ENCODE data around the gene VASP. TPM values are rescaled to one million over a fixed set of nuclear protein-coding genes. Genes with fewer than 3 reads are reported as not detected.

The VASP gene
- total and polyA plus RNA-seq, 2 of the 13 experiments (the other 11 are each of a cell fraction or from before 2014, with no cell fraction given): 41.8 to 67.1 TPM

DNA sequence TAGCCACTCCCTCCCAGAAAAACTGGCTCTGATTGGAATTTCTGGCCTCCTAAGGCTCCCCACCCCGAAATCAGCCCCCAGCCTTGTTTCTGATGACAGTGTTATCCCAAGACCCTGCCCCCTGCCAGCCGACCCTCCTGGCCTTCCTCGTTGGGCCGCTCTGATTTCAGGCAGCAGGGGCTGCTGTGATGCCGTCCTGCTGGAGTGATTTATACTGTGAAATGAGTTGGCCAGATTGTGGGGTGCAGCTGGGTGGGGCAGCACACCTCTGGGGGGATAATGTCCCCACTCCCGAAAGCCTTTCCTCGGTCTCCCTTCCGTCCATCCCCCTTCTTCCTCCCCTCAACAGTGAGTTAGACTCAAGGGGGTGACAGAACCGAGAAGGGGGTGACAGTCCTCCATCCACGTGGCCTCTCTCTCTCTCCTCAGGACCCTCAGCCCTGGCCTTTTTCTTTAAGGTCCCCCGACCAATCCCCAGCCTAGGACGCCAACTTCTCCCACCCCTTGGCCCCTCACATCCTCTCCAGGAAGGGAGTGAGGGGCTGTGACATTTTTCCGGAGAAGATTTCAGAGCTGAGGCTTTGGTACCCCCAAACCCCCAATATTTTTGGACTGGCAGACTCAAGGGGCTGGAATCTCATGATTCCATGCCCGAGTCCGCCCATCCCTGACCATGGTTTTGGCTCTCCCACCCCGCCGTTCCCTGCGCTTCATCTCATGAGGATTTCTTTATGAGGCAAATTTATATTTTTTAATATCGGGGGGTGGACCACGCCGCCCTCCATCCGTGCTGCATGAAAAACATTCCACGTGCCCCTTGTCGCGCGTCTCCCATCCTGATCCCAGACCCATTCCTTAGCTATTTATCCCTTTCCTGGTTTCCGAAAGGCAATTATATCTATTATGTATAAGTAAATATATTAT lies 33.3 kb upstream of the VASP start:
- intact Hi-C loops (cut with micrococcal nuclease; ENCODE audit: unreplicated experiment): no loop called here
- WGBS (ENCODE audit: low lambda C conversion rate): 61% methylated on average over 27 of the region's 27 CpGs
- ChIA-PET CTCF (ENCODE audit: low intra/inter-chr PET ratio, low total read pairs) (no interaction called here), POLR2A (no interaction called here)
- Histone ChIP-seq H4K20me1 (ENCODE audit: insufficient read depth, low read length) (no peaks in the 10 kb centered on the region), H3K9ac (ENCODE audit: insufficient read depth, low read depth, low read length) (no peak overlapping the region), H3K79me2 (ENCODE audit: insufficient read depth, low read length) (no peaks in the 10 kb centered on the region), H3K27me3 (ENCODE audit: control insufficient read depth in 1 of 2, insufficient read depth in 2 of 2, low read length in 2 of 2) (peaks cover 0 to 10% of the 10 kb centered on the region in 2 experiments; a peak in 1 of 5 replicates), H3K4me1 (ENCODE audit: insufficient read depth, low read length) (peaks cover 36% of the 10 kb centered on the region), H3K9me3 (ENCODE audit: low read length) (no peaks in the 10 kb centered on the region), H3K27ac (ENCODE audit: extremely low read length, insufficient read depth, low read length) (no peak overlapping the region), H2AFZ (ENCODE audit: low read length) (no peak overlapping the region), H3K4me3 (replicated peaks in 1 of 3; ENCODE audit: insufficient read depth in 1 of 3, low read depth in 2 of 3, low read length in 3 of 3) (no peak overlapping the region), H3K36me3 (replicated peaks in 1 of 2; ENCODE audit: control insufficient read depth in 1 of 2, insufficient read depth in 2 of 2, low read length in 2 of 2) (no peaks in the 10 kb centered on the region), H3K4me2 (ENCODE audit: low read depth, low read length) (no peak overlapping the region)
- in situ Hi-C loops (cut with HindIII; ENCODE audit: extremely low pct_ligation_motif_present, low pct_unique_long_range_greater_than_20kb): loop anchor here (10.0 kb wide), 1 partner anchor 49 kb away; the partner anchor contains the start of gene ERCC1
- no peak for ATAC-seq
- FAIRE-seq: no peak
- BruUV-seq (replicated peaks): no TSS peak
- DNase-seq (ENCODE audit: low spot score): no peak
- no peak for TF ChIP-seq PPARG (CRISPR knock-in tag; conservative IDR thresholded peaks at IDR 0.05)
- no peak for TF ChIP-seq ZNF180 (CRISPR knock-in tag; IDR thresholded peaks at IDR 0.05; ENCODE audit: borderline replicate concordance, low read depth)
- no peak for TF ChIP-seq RARA (CRISPR knock-in tag; IDR thresholded peaks at IDR 0.05)
- peak; percentile 98 for TF ChIP-seq AGO1 (IDR thresholded peaks at IDR 0.05; ENCODE audit: low read depth, low read length, poor library complexity, severe bottlenecking)
- TF ChIP-seq ONECUT2 (CRISPR knock-in tag; IDR thresholded peaks at IDR 0.05): no peak
- peak; percentile 86; the same call in 1 of the 2 replicates for TF ChIP-seq POLR2AphosphoS2 (IDR thresholded peaks at IDR 0.05; ENCODE audit: low read depth, low read length)
- TF ChIP-seq BRCA1 (CRISPR knock-in tag; IDR thresholded peaks at IDR 0.05): no peak
- no peak for TF ChIP-seq ZKSCAN1 (IDR thresholded peaks at IDR 0.05; ENCODE audit: low read length)
- TF ChIP-seq, protein P1, sequence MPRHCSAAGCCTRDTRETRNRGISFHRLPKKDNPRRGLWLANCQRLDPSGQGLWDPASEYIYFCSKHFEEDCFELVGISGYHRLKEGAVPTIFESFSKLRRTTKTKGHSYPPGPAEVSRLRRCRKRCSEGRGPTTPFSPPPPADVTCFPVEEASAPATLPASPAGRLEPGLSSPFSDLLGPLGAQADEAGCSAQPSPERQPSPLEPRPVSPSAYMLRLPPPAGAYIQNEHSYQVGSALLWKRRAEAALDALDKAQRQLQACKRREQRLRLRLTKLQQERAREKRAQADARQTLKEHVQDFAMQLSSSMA (CRISPR knock-in tag; IDR thresholded peaks at IDR 0.05): no peak
